Vagina (tissue), 2 donors: Measurements from ENCODE around the gene NFATC3.
A peak's percentile ranks its signal among the peaks of the same experiment; 100 is the strongest.

Source experiments
- POLR2A ChIP-seq, 2 donors: fragments of 450-650 bp; IDR thresholded peaks; one replicate each; pipeline ENCODE4 v1.6.1; 2017; ENCODE audit warnings: antibody characterized with exemption in 2 of 2, mild to moderate bottlenecking in 2 of 2, moderate library complexity in 2 of 2
- POLR2AphosphoS5 ChIP-seq, 2 donors: sonication (generic); formaldehyde crosslinking; IDR thresholded peaks; one replicate each; pipeline ENCODE4 v1.9.0; 2017; ENCODE audit warnings: antibody characterized with exemption in 2 of 2, mild to moderate bottlenecking in 2 of 2, low read depth in 1 of 2; ENCODE audit not compliant: insufficient read depth in 1 of 2
- TF ChIP-seq, protein P1 (sequence below), 3 experiments: fragments of 450-650 bp in 2 of 3; fragments of 200-600 bp in 1 of 3; sonication (generic) in 1 of 3; IDR thresholded peaks; one replicate each; pipeline ENCODE4 v1.5.1; 2017 to 2019; ENCODE audit warnings: antibody characterized with exemption in 3 of 3, mild to moderate bottlenecking in 2 of 3, moderate library complexity in 2 of 3

DNA sequence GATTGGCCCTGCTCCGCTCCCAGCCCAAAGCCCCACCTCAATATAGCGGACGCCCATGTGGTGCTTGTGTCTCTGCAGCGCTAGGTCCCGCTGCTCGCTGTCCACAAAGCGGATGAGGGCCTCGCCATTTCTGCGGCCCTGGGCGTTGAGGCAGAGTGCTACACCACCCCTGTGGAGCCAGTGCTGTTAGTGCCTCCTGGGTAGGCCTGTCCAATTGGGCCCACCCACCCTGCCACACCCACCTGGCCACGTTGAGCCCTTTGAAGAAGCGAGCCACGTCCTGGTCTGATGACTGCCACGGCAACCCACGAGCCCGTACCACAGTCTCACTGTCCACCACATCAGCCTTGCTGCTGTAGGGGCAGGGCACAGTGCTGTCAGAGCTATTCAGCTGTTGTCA lies 147.2 kb downstream of the NFATC3 start:
- TF ChIP-seq POLR2A (IDR thresholded peaks at IDR 0.05) (no peak), POLR2AphosphoS5 (IDR thresholded peaks at IDR 0.05; ENCODE audit: insufficient read depth in 1 of 2, low read depth in 1 of 2) (peak in 1 of 2 donors; percentile 10)
- TF ChIP-seq, protein P1, sequence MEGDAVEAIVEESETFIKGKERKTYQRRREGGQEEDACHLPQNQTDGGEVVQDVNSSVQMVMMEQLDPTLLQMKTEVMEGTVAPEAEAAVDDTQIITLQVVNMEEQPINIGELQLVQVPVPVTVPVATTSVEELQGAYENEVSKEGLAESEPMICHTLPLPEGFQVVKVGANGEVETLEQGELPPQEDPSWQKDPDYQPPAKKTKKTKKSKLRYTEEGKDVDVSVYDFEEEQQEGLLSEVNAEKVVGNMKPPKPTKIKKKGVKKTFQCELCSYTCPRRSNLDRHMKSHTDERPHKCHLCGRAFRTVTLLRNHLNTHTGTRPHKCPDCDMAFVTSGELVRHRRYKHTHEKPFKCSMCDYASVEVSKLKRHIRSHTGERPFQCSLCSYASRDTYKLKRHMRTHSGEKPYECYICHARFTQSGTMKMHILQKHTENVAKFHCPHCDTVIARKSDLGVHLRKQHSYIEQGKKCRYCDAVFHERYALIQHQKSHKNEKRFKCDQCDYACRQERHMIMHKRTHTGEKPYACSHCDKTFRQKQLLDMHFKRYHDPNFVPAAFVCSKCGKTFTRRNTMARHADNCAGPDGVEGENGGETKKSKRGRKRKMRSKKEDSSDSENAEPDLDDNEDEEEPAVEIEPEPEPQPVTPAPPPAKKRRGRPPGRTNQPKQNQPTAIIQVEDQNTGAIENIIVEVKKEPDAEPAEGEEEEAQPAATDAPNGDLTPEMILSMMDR (IDR thresholded peaks at IDR 0.05), result no peak
